H9 (cell line): ENCODE data around the gene SNED1. TPM values are rescaled to one million over a fixed set of nuclear protein-coding genes. Genes with fewer than 3 reads are reported as not detected.

ENCODE experiments used
- DNase-seq: peaks from one replicate; pipeline ENCODE4 v3.0.0-alpha.2; 2017
- H2AFZ ChIP-seq: one replicate; pipeline ENCODE4 v1.6.1; 2013; ENCODE audit warnings: mild to moderate bottlenecking, low read length, control low read depth, moderate library complexity
- H2AK5ac ChIP-seq: 2 replicates; pipeline ENCODE4 v1.6.1; 2013; ENCODE audit warnings: low read length, control low read depth, mixed read lengths; ENCODE audit not compliant: insufficient read length
- H2BK120ac ChIP-seq: one replicate; pipeline ENCODE4 v1.6.1; 2013; ENCODE audit warnings: low read depth, mild to moderate bottlenecking, low read length, control low read depth, inconsistent platforms; ENCODE audit not compliant: poor library complexity, severe bottlenecking
- H2BK12ac ChIP-seq: 2 replicates; pipeline ENCODE4 v1.6.1; 2013; ENCODE audit warnings: low read length, control low read depth, mixed read lengths, low read depth; ENCODE audit not compliant: insufficient read length
- H2BK15ac ChIP-seq: 2 replicates; pipeline ENCODE4 v1.6.1; 2013; ENCODE audit warnings: low read depth, low read length, control low read depth
- H2BK20ac ChIP-seq: one replicate; pipeline ENCODE4 v1.6.1; 2013; ENCODE audit warnings: low read depth, mild to moderate bottlenecking, low read length, control low read depth, inconsistent platforms; ENCODE audit not compliant: poor library complexity, severe bottlenecking
- H2BK5ac ChIP-seq: 2 replicates; pipeline ENCODE4 v1.6.1; 2013; ENCODE audit warnings: low read length, control low read depth, mixed read lengths; ENCODE audit not compliant: insufficient read length
- H3K14ac ChIP-seq: 2 replicates; pipeline ENCODE4 v1.6.1; 2013; ENCODE audit warnings: low read length, control low read depth; ENCODE audit not compliant: insufficient read depth
- H3K18ac ChIP-seq: 2 replicates; pipeline ENCODE4 v1.6.1; 2013; ENCODE audit warnings: low read depth, mild to moderate bottlenecking, mixed read lengths, low read length, control low read depth; ENCODE audit not compliant: insufficient read length
- H3K23ac ChIP-seq: 2 replicates; pipeline ENCODE4 v1.6.1; 2013; ENCODE audit warnings: low read length, control low read depth, mixed read lengths, low read depth; ENCODE audit not compliant: insufficient read length
- H3K23me2 ChIP-seq: 2 replicates; pipeline ENCODE4 v1.6.1; 2013; ENCODE audit warnings: low read depth, mild to moderate bottlenecking, mixed read lengths, low read length, control low read depth; ENCODE audit not compliant: insufficient read length, poor library complexity, severe bottlenecking
- H3K27ac ChIP-seq: 2 replicates; pipeline ENCODE4 v1.5.1; 2013; ENCODE audit warnings: low read length, control low read depth, mixed read lengths, low read depth; ENCODE audit not compliant: insufficient read length
- H3K27me3 ChIP-seq: 2 replicates; pipeline ENCODE4 v1.6.1; 2013; ENCODE audit warnings: low read length, control low read depth, inconsistent platforms; ENCODE audit not compliant: insufficient read depth
- H3K4ac ChIP-seq: 2 replicates; pipeline ENCODE4 v1.6.1; 2013; ENCODE audit warnings: low read depth, mild to moderate bottlenecking, control low read depth, inconsistent platforms, low read length, moderate library complexity
- H3K4me1 ChIP-seq: 2 replicates; pipeline ENCODE4 v1.6.1; 2013; ENCODE audit warnings: low read length, control low read depth, inconsistent platforms; ENCODE audit not compliant: insufficient read depth
- H3K4me2 ChIP-seq: 2 replicates; pipeline ENCODE4 v1.6.1; 2013; ENCODE audit warnings: low read length, control low read depth, mixed read lengths; ENCODE audit not compliant: insufficient read length, insufficient read depth
- H3K56ac ChIP-seq: 2 replicates; pipeline ENCODE4 v1.6.1; 2013; ENCODE audit warnings: low read depth, mild to moderate bottlenecking, mixed read lengths, low read length, control low read depth; ENCODE audit not compliant: insufficient read length
- H3K79me1 ChIP-seq: 2 replicates; pipeline ENCODE4 v1.6.1; 2013; ENCODE audit warnings: low read depth, mild to moderate bottlenecking, moderate library complexity, low read length, control low read depth, inconsistent platforms; ENCODE audit not compliant: insufficient read depth, poor library complexity, severe bottlenecking
- H3K79me2 ChIP-seq: 2 replicates; pipeline ENCODE4 v1.6.1; 2013; ENCODE audit warnings: low read length, control low read depth, inconsistent platforms; ENCODE audit not compliant: insufficient read depth
- H3K9ac ChIP-seq: 2 replicates; pipeline ENCODE4 v1.6.1; 2013; ENCODE audit warnings: low read length, control low read depth, mixed read lengths; ENCODE audit not compliant: insufficient read length; ENCODE audit errors: extremely low read depth
- H3K9me3 ChIP-seq: one replicate; pipeline ENCODE4 v1.6.1; 2013; ENCODE audit warnings: low read depth, low read length, inconsistent platforms; ENCODE audit not compliant: control insufficient read depth
- H3T11ph ChIP-seq: one replicate; pipeline ENCODE4 v1.6.1; 2013; ENCODE audit warnings: mild to moderate bottlenecking, low read length, control low read depth, inconsistent platforms
- H4K20me1 ChIP-seq: one replicate; pipeline ENCODE4 v1.6.1; 2013; ENCODE audit not compliant: control insufficient read depth, insufficient read length, insufficient read depth
- H4K5ac ChIP-seq: 2 replicates; pipeline ENCODE4 v1.6.1; 2013; ENCODE audit warnings: low read depth, mild to moderate bottlenecking, mixed read lengths, low read length, control low read depth; ENCODE audit not compliant: insufficient read length
- H4K8ac ChIP-seq: replicated peaks from 2 replicates; pipeline ENCODE4 v1.6.1; 2013; ENCODE audit warnings: low read length, control low read depth, mixed read lengths, low read depth; ENCODE audit not compliant: insufficient read length
- H4K91ac ChIP-seq: 2 replicates; pipeline ENCODE4 v1.6.1; 2013; ENCODE audit warnings: low read depth, mild to moderate bottlenecking, moderate library complexity, mixed read lengths, low read length, control low read depth; ENCODE audit not compliant: insufficient read length
- H3K27ac Mint-ChIP-seq, 3 experiments: 2 replicates in 2 of 3; 3 replicates in 1 of 3; pipeline ENCODE4 v1.8.0; 2020 to 2021; ENCODE audit warnings: mixed read lengths in 3 of 3, mild to moderate bottlenecking in 1 of 3, moderate library complexity in 1 of 3
- H3K27me3 Mint-ChIP-seq: 2 replicates; pipeline ENCODE4 v1.8.0; 2021; ENCODE audit warnings: low read depth, mild to moderate bottlenecking, moderate library complexity, mixed read lengths
- H3K36me3 Mint-ChIP-seq, 3 experiments: 2 replicates in 2 of 3; 3 replicates in 1 of 3; pipeline ENCODE4 v1.8.0; 2020 to 2021; ENCODE audit warnings: low read depth in 3 of 3, mixed read lengths in 3 of 3; ENCODE audit not compliant: insufficient read depth in 1 of 3
- H3K4me1 Mint-ChIP-seq, 2 experiments: 2 replicates each; pipeline ENCODE4 v1.8.0; 2020; ENCODE audit warnings: mixed read lengths in 2 of 2
- H3K4me3 Mint-ChIP-seq, 2 experiments: 2 replicates in 1 of 2; 3 replicates in 1 of 2; pipeline ENCODE4 v1.8.0; 2020 to 2021; ENCODE audit warnings: mild to moderate bottlenecking in 2 of 2, mixed read lengths in 2 of 2, moderate library complexity in 1 of 2
- H3K9me3 Mint-ChIP-seq, 2 experiments: 2 replicates in 1 of 2; 3 replicates in 1 of 2; pipeline ENCODE4 v1.8.0; 2020; ENCODE audit warnings: mild to moderate bottlenecking in 2 of 2, mixed read lengths in 2 of 2, moderate library complexity in 1 of 2
- CTCF ChIP-seq: fragments of 200-600 bp; sonication (generic); conservative IDR thresholded peaks from 3 replicates; pipeline ENCODE4 v1.8.0; 2021; ENCODE audit warnings: antibody characterized with exemption, mild to moderate bottlenecking
- WGBS: extraction: QIAGEN DNeasy Blood & Tissue Kit; methylation state at CpG from one replicate; pipeline ENCODE4 v1.1.7; 2013; ENCODE audit warnings: missing lambda C conversion rate, low lambda C conversion rate, mixed read lengths; ENCODE audit not compliant: insufficient read length; ENCODE audit errors: extremely low coverage; 5-methylcytosine and 5-hydroxymethylcytosine counted together
- total RNA-seq: library from RNA; stranded (reverse); gene quantifications from 2 replicates; pipeline ENCODE4 v1.2.1, GENCODE V29; 2021

The SNED1 gene
- total RNA-seq, 1 experiment from 2014 or later: 2.5 TPM

GRCh38 chr2:241031436-241032165 is 33.2 kb downstream of the SNED1 start:
- no peak overlapping the region for H2AK5ac ChIP-seq
- Mint-ChIP-seq H3K9me3 (peaks cover 14 to 17% of the 10 kb centered on the region in 2 experiments), H3K27ac (no peak overlapping the region), H3K4me3 (no peak overlapping the region), H3K27me3 (peaks cover 20% of the 10 kb centered on the region), H3K36me3 (peaks cover 0 to 5% (median 4%) of the 10 kb centered on the region in 3 experiments; a peak in 4 of 7 replicates), H3K4me1 (no peaks in the 10 kb centered on the region)
- H2BK12ac ChIP-seq: no peak overlapping the region
- H3K4ac ChIP-seq: no peak overlapping the region
- peaks cover 6% of the 10 kb centered on the region for H3K23me2 ChIP-seq
- H3K56ac ChIP-seq: no peak overlapping the region
- no peak for DNase-seq
- H3K79me1 ChIP-seq: no peaks in the 10 kb centered on the region
- no peak overlapping the region for H2BK20ac ChIP-seq
- H2BK15ac ChIP-seq: no peak overlapping the region
- no peak for TF ChIP-seq CTCF
- H3K18ac ChIP-seq: no peak overlapping the region
- H3K79me2 ChIP-seq: no peaks in the 10 kb centered on the region
- no peak overlapping the region for H3K9ac ChIP-seq
- no peak overlapping the region for H4K5ac ChIP-seq
- H4K20me1 ChIP-seq: no peaks in the 10 kb centered on the region
- H3K4me1 ChIP-seq: no peaks in the 10 kb centered on the region
- WGBS: no CpG with 5 or more reads among the region's 20 CpGs
- no peak overlapping the region for H3T11ph ChIP-seq
- H3K23ac ChIP-seq: no peak overlapping the region
- no peaks in the 10 kb centered on the region for H3K9me3 ChIP-seq
- no peak overlapping the region for H3K14ac ChIP-seq
- no peaks in the 10 kb centered on the region; the same call in 1 of the 2 replicates for H3K27me3 ChIP-seq
- no peak overlapping the region for H2AFZ ChIP-seq
- H2BK5ac ChIP-seq: no peak overlapping the region
- no peak overlapping the region for H2BK120ac ChIP-seq
- H4K8ac ChIP-seq: no peak overlapping the region
- no peak overlapping the region for H3K4me2 ChIP-seq
- H3K27ac ChIP-seq: no peak overlapping the region
- no peak overlapping the region for H4K91ac ChIP-seq
